WTC11 (cell line): ENCODE measurements around the gene HPX.
A peak's percentile ranks its signal among the peaks of the same experiment; 100 is the strongest.

Experiments used
- ARID4B ChIP-seq: sonication (generic); formaldehyde crosslinking; IDR thresholded peaks from 2 replicates; pipeline ENCODE4 v1.8.0; 2023; ENCODE audit warnings: missing genetic modification reagents, mild to moderate bottlenecking, borderline replicate concordance
- ATF2 ChIP-seq: sonication (generic); formaldehyde crosslinking; IDR thresholded peaks from 2 replicates; pipeline ENCODE4 v1.8.1; 2022; ENCODE audit warnings: low read depth, missing genetic modification reagents, borderline replicate concordance
- CTCF ChIP-seq: fragments of 200-600 bp; IDR thresholded peaks from 2 replicates; pipeline ENCODE4 v1.8.0; 2022; ENCODE audit warnings: antibody characterized with exemption
- ESRRA ChIP-seq: sonication (generic); formaldehyde crosslinking; IDR thresholded peaks from 2 replicates; pipeline ENCODE4 v1.8.1; 2022; ENCODE audit warnings: mild to moderate bottlenecking, missing genetic modification reagents, borderline replicate concordance
- HMGXB4 ChIP-seq: sonication (generic); formaldehyde crosslinking; IDR thresholded peaks from 2 replicates; pipeline ENCODE4 v1.8.1; 2023; ENCODE audit warnings: mild to moderate bottlenecking, moderate library complexity, missing genetic modification reagents
- JUN ChIP-seq: sonication (generic); formaldehyde crosslinking; IDR thresholded peaks from 2 replicates; pipeline ENCODE4 v1.8.0; 2023; ENCODE audit warnings: mild to moderate bottlenecking, missing genetic modification reagents
- MAX ChIP-seq: sonication (generic); formaldehyde crosslinking; IDR thresholded peaks from 2 replicates; pipeline ENCODE4 v1.8.0; 2022; ENCODE audit warnings: mild to moderate bottlenecking, missing genetic modification reagents
- NR2C2 ChIP-seq: sonication (generic); formaldehyde crosslinking; IDR thresholded peaks from 2 replicates; pipeline ENCODE4 v1.8.0; 2022; ENCODE audit warnings: mild to moderate bottlenecking, missing genetic modification reagents
- RELA ChIP-seq: sonication (generic); formaldehyde crosslinking; IDR thresholded peaks from 2 replicates; pipeline ENCODE4 v1.8.1; 2022; ENCODE audit warnings: missing genetic modification reagents, mild to moderate bottlenecking, borderline replicate concordance
- SMAD4 ChIP-seq: sonication (generic); formaldehyde crosslinking; IDR thresholded peaks from 2 replicates; pipeline ENCODE4 v1.8.0; 2022; ENCODE audit warnings: mild to moderate bottlenecking, missing genetic modification reagents
- SP1 ChIP-seq: sonication (generic); formaldehyde crosslinking; conservative IDR thresholded peaks from 2 replicates; pipeline ENCODE4 v1.8.1; 2022; ENCODE audit warnings: missing genetic modification reagents
- USF2 ChIP-seq: sonication (generic); formaldehyde crosslinking; IDR thresholded peaks from 2 replicates; pipeline ENCODE4 v1.8.1; 2023; ENCODE audit warnings: mild to moderate bottlenecking, missing genetic modification reagents, moderate library complexity

GRCh38 chr11:6481012-6481923 is 40.5 kb upstream of the HPX start, which contains the start of the genes ARFIP2 and TIMM10B:
- no peak for TF ChIP-seq CTCF
- peak; percentile 98 for TF ChIP-seq SP1 (CRISPR knock-in tag)
- TF ChIP-seq ARID4B (CRISPR knock-in tag) = no peak; the same call in 1 of the 2 replicates
- no peak for TF ChIP-seq ATF2 (CRISPR knock-in tag)
- TF ChIP-seq MAX (CRISPR knock-in tag) = peak; percentile 90
- TF ChIP-seq NR2C2 (CRISPR knock-in tag) = no peak
- no peak for TF ChIP-seq RELA (CRISPR knock-in tag)
- peak; percentile 59 for TF ChIP-seq USF2 (CRISPR knock-in tag)
- peak; percentile 30; the same call in 1 of the 2 replicates for TF ChIP-seq JUN (CRISPR knock-in tag)
- TF ChIP-seq HMGXB4 (CRISPR knock-in tag) = no peak
- TF ChIP-seq ESRRA = 0 out of 2 replicates have a peak, but pooled peaks have one; percentile 53
- TF ChIP-seq SMAD4 (CRISPR knock-in tag) = no peak
